IMR-90 (cell line): ENCODE results near the gene RANBP3. TPM values are rescaled to one million over a fixed set of nuclear protein-coding genes. Genes with fewer than 3 reads are reported as not detected.

Experiments used
- ATAC-seq: fragments of 200-7000 bp; cut with Tn5 transposase; 2 replicates; pipeline ENCODE4 v1.9.1; 2020; ENCODE audit warnings: low read depth, mild to moderate bottlenecking, moderate library complexity
- BruUV-seq: library from RNA; stranded (reverse); fragments of 400-500 nt; replicated peaks from 2 replicates; lab custom pipeline; 2021; lab: Mats Ljungman, UMichigan
- CTCF ChIA-PET: fragments of 300-600 bp; formaldehyde crosslinking; extraction: SDS; loops from one replicate; lab custom pipeline; 2021; ENCODE audit warnings: antibody characterized with exemption; lab: Yijun Ruan, JAX
- POLR2A ChIA-PET: fragments of 300-600 bp; sonication (Branson Sonifier 250); formaldehyde crosslinking; loops from one replicate; lab custom pipeline; 2022; ENCODE audit warnings: antibody characterized with exemption; ENCODE audit not compliant: unreplicated experiment; lab: Charles Lee
- DNase-seq: peaks from one replicate; pipeline ENCODE4 v3.0.0; 2013
- H2AFZ ChIP-seq: replicated peaks from 2 replicates; pipeline ENCODE3; 2013; ENCODE audit warnings: low read length, mild to moderate bottlenecking; ENCODE audit not compliant: poor library complexity
- H2AK5ac ChIP-seq: 2 replicates; pipeline ENCODE4 v1.6.1; 2013; ENCODE audit warnings: low read depth, low read length, inconsistent platforms
- H2AK9ac ChIP-seq: replicated peaks from 2 replicates; pipeline ENCODE3; 2013; ENCODE audit warnings: mild to moderate bottlenecking, low read depth, low read length, moderate library complexity; ENCODE audit not compliant: poor library complexity
- H2BK120ac ChIP-seq: 2 replicates; pipeline ENCODE4 v1.6.1; 2013; ENCODE audit warnings: low read depth, low read length, inconsistent platforms
- H2BK15ac ChIP-seq: 3 replicates; pipeline ENCODE4 v1.6.1; 2013; ENCODE audit warnings: low read depth, low read length, inconsistent platforms
- H2BK20ac ChIP-seq: 2 replicates; pipeline ENCODE4 v1.6.1; 2013; ENCODE audit warnings: low read depth, mild to moderate bottlenecking, inconsistent platforms, low read length, moderate library complexity
- H2BK5ac ChIP-seq: 2 replicates; pipeline ENCODE4 v1.6.1; 2013; ENCODE audit warnings: mild to moderate bottlenecking, low read depth, low read length, inconsistent platforms; ENCODE audit not compliant: poor library complexity, severe bottlenecking
- H3K14ac ChIP-seq: replicated peaks from 2 replicates; pipeline ENCODE4 v1.6.1; 2013; ENCODE audit warnings: low read depth, low read length, inconsistent platforms
- H3K18ac ChIP-seq: 2 replicates; pipeline ENCODE4 v1.6.1; 2013; ENCODE audit warnings: low read depth, low read length, control low read depth
- H3K23ac ChIP-seq: 2 replicates; pipeline ENCODE4 v1.6.1; 2013; ENCODE audit warnings: low read depth, low read length, inconsistent platforms
- H3K27ac ChIP-seq: 2 replicates; pipeline ENCODE4 v1.5.1; 2013; ENCODE audit warnings: mild to moderate bottlenecking, control low read depth, low read length; ENCODE audit not compliant: insufficient read depth
- H3K27me3 ChIP-seq: 2 replicates; pipeline ENCODE4 v1.6.1; 2013; ENCODE audit warnings: low read length; ENCODE audit not compliant: control insufficient read depth, insufficient read depth
- H3K36me3 ChIP-seq: 2 replicates; pipeline ENCODE4 v1.6.1; 2013; ENCODE audit warnings: low read length, mixed read lengths; ENCODE audit not compliant: control insufficient read depth, insufficient read depth
- H3K4ac ChIP-seq: 2 replicates; pipeline ENCODE4 v1.6.1; 2013; ENCODE audit warnings: low read depth, low read length, inconsistent platforms
- H3K4me1 ChIP-seq: 2 replicates; pipeline ENCODE4 v1.6.1; 2013; ENCODE audit warnings: low read length, mixed read lengths; ENCODE audit not compliant: control insufficient read depth, insufficient read depth
- H3K4me2 ChIP-seq: 2 replicates; pipeline ENCODE4 v1.6.1; 2013; ENCODE audit warnings: low read depth, mild to moderate bottlenecking, control low read depth, low read length, moderate library complexity
- H3K4me3 ChIP-seq: 2 replicates; pipeline ENCODE4 v1.5.1; 2013; ENCODE audit warnings: low read depth, mild to moderate bottlenecking, control low read depth, low read length, moderate library complexity; ENCODE audit not compliant: insufficient read depth
- H3K56ac ChIP-seq: 2 replicates; pipeline ENCODE4 v1.6.1; 2013; ENCODE audit warnings: low read length, inconsistent platforms; ENCODE audit not compliant: insufficient read depth; ENCODE audit errors: extremely low read depth
- H3K79me1 ChIP-seq, 2 experiments: 2 replicates each; pipeline ENCODE4 v1.6.1; 2013; ENCODE audit warnings: low read length in 2 of 2, inconsistent platforms in 1 of 2, low read depth in 1 of 2
- H3K9ac ChIP-seq: 2 replicates; pipeline ENCODE4 v1.6.1; 2013; ENCODE audit warnings: low read depth, low read length, control low read depth
- H3K9me1 ChIP-seq: 2 replicates; pipeline ENCODE4 v1.6.1; 2013; ENCODE audit warnings: low read length, inconsistent platforms; ENCODE audit not compliant: insufficient read depth
- H3K9me3 ChIP-seq: 2 replicates; pipeline ENCODE4 v1.6.1; 2013; ENCODE audit warnings: low read length; ENCODE audit not compliant: control insufficient read depth, insufficient read depth
- H4K20me1 ChIP-seq: 2 replicates; pipeline ENCODE4 v1.6.1; 2013; ENCODE audit warnings: low read length, inconsistent platforms; ENCODE audit not compliant: insufficient read depth
- H4K5ac ChIP-seq: 2 replicates; pipeline ENCODE4 v1.6.1; 2013; ENCODE audit warnings: mild to moderate bottlenecking, low read depth, low read length, control low read depth
- H4K8ac ChIP-seq, 2 experiments: 2 replicates each; pipeline ENCODE4 v1.6.1; 2013; ENCODE audit warnings: low read depth in 2 of 2, low read length in 2 of 2, control low read depth in 1 of 2, inconsistent platforms in 1 of 2
- H4K91ac ChIP-seq: 2 replicates; pipeline ENCODE4 v1.6.1; 2013; ENCODE audit warnings: low read depth, low read length, inconsistent platforms; ENCODE audit not compliant: insufficient read depth
- MAFK ChIP-seq: IDR thresholded peaks from 2 replicates; pipeline ENCODE4 v1.6.1; 2012; ENCODE audit warnings: low read depth, low read length, improper control_type of control experiment
- MAZ ChIP-seq: IDR thresholded peaks from 2 replicates; pipeline ENCODE4 v1.6.1; 2012; ENCODE audit warnings: low read depth, mild to moderate bottlenecking, low read length, improper control_type of control experiment, moderate library complexity, borderline replicate concordance
- POLR2A ChIP-seq: IDR thresholded peaks from 2 replicates; pipeline ENCODE4 v1.6.1; 2012; ENCODE audit warnings: mild to moderate bottlenecking, low read depth, low read length
- WGBS, 2 experiments: methylation state at CpG; one replicate each; pipeline versions ENCODE4 v1.1.5 to v1.1.7; 2013; ENCODE audit warnings: missing lambda C conversion rate in 2 of 2; ENCODE audit not compliant: insufficient read length in 1 of 2; ENCODE audit errors: extremely low coverage in 2 of 2; 5-methylcytosine and 5-hydroxymethylcytosine counted together
- dilution Hi-C: fragments of 300-500 bp; cut with HindIII; formaldehyde crosslinking; loops from one replicate; pipeline ENCODE4 v1.14.3; 2018; ENCODE audit warnings: low sequenced_read_pairs; ENCODE audit not compliant: unreplicated experiment
- in situ Hi-C: fragments of 300-500 bp; cut with MboI; formaldehyde crosslinking; loops from 3 replicates; pipeline ENCODE4 v1.14.3; 2019; ENCODE audit warnings: low sequenced_read_pairs, inconsistent platforms, mixed read lengths
- intact Hi-C: fragments of 100-400 bp; cut with micrococcal nuclease; formaldehyde crosslinking; loops from 2 replicates; pipeline ENCODE4 v1.10.0; 2022
- polyA plus RNA-seq, 3 experiments: library from polyadenylated mRNA; depleted of rRNA; stranded (reverse); fragments of >200 nt; gene quantifications; 2 replicates each; pipeline ENCODE4 v1.2.3, GENCODE V29; 2012; ENCODE audit warnings: low replicate concordance in 1 of 3
- total RNA-seq: library from RNA; depleted of rRNA; stranded (reverse); fragments of >200 nt; gene quantifications from 2 replicates; pipeline ENCODE4 v1.2.3, GENCODE V29; 2012

RANBP3 gene
- total and polyA plus RNA-seq, 2 of the 4 experiments (the other 2 are of a cell fraction): 42.5 to 111 TPM

DNA sequence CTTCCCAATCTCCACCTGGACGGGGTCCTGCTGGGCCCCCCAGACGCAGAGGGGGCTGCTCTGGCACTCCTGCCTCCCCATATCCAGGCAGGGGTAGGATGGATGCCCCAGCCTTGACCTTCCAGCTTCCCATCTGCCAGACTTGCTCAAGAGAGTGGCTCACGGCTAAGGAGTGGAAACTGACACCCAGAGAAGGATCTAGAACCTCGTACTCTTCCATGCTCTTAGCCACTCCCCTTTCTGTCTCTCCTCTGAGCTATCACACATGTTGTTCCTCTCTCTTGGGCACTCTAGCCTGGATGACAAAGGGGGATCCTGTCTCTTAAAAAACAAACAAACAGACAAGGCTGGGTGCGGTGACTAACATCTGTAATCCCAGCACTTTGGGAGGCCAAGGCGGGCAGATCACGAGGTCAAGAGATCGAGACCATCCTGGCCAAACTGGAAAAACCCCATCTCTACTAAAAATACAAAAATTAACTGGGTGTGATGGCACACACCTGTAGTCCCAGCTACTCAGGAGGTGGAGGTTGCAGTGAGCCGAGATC, 95.4 kb downstream of the RANBP3 start:
- Histone ChIP-seq H3K4me3 (no peak overlapping the region), H2BK120ac (peak overlapping the region; percentile 16), H2BK20ac (peak overlapping the region; percentile 74), H2AK5ac (peak overlapping the region; percentile 36; the same call in 1 of the 2 replicates), H3K27ac (no peak overlapping the region), H3K9me3 (no peaks in the 10 kb centered on the region), H3K27me3 (no peaks in the 10 kb centered on the region), H3K14ac (0 out of 2 replicates have a peak overlapping the region, but pooled peaks have one; percentile 15), H3K4me2 (no peak overlapping the region), H4K8ac (no peak overlapping the region), H4K20me1 (no peaks in the 10 kb centered on the region), H4K91ac (peak overlapping the region; percentile 31), H2AFZ (peak overlapping the region; percentile 56), H3K18ac (no peak overlapping the region), H3K36me3 (no peaks in the 10 kb centered on the region), H2AK9ac (no peak overlapping the region), H3K9me1 (peaks cover 5% of the 10 kb centered on the region; the same call in 1 of the 2 replicates), H3K9ac (no peak overlapping the region), H3K56ac (no peak overlapping the region), H3K23ac (no peak overlapping the region), H4K5ac (no peak overlapping the region), H3K79me1 (no peaks in the 10 kb centered on the region), H2BK5ac (no peak overlapping the region), H3K4me1 (peaks cover 13% of the 10 kb centered on the region), H2BK15ac (peak overlapping the region; percentile 12; the same call in 2 of the 3 replicates), H3K4ac (peak overlapping the region; percentile 60)
- no TSS peak for BruUV-seq
- no peak for DNase-seq
- POLR2A ChIA-PET: no interaction called here
- intact Hi-C loops (no loop called here), dilution Hi-C loops (no loop called here), in situ Hi-C loops (no loop called here)
- ATAC-seq: peak; percentile 22; the same call in 1 of the 2 replicates
- TF ChIP-seq MAZ (no peak), MAFK (no peak), POLR2A (no peak)
- CTCF ChIA-PET: interaction anchor here (0.5 kb wide), 1 partner anchor 62 kb away, joined by 3 read pairs; no protein-coding TSS in a partner anchor
- WGBS, 2 experiments: 33% methylated on average over 1 of the region's 9 CpGs; no CpG with 5 or more reads in 1 of the 2 experiments
